ENCODE measurements around the gene NDUFS2. TPM values are rescaled to one million over a fixed set of nuclear protein-coding genes. Genes with fewer than 3 reads are reported as not detected.
A peak's percentile ranks its signal among the peaks of the same experiment; 100 is the strongest.

NDUFS2 gene
- total RNA-seq, 1 donor from 2014 or later, result 131 TPM

- Histone ChIP-seq H3K36me3 (ENCODE audit: control insufficient read depth, insufficient read depth, low read length) (peaks cover 24% of the 10 kb centered on the region), H3K4me3 (ENCODE audit: low read depth, low read length) (no peak overlapping the region), H3K27me3 (ENCODE audit: control insufficient read depth, insufficient read depth, low read length) (no peaks in the 10 kb centered on the region)
- FAIRE-seq, result no peak
- no peak for DNase-seq (ENCODE audit: low read depth)
- no peak for TF ChIP-seq CTCF (IDR thresholded peaks at IDR 0.05; ENCODE audit: insufficient read depth, low read length, severe bottlenecking)
Observed at GRCh38 chr1:161206411-161207140, 4.4 kb downstream of the NDUFS2 start.

- Histone ChIP-seq H3K36me3 (ENCODE audit: control insufficient read depth, insufficient read depth, low read length) (peaks cover 29% of the 10 kb centered on the region), H3K4me3 (ENCODE audit: low read depth, low read length) (no peak overlapping the region), H3K27me3 (ENCODE audit: control insufficient read depth, insufficient read depth, low read length) (no peaks in the 10 kb centered on the region)
- FAIRE-seq (no peak), DNase-seq (ENCODE audit: low read depth) (no peak)
- TF ChIP-seq CTCF (IDR thresholded peaks at IDR 0.05; ENCODE audit: insufficient read depth, low read length, severe bottlenecking), result no peak
Observed at GRCh38 chr1:161207173-161207572, 5.0 kb downstream of the NDUFS2 start.

GRCh38 chr1:161209790-161210409 lies 7.7 kb downstream of the NDUFS2 start:
- H3K36me3 ChIP-seq (ENCODE audit: control insufficient read depth, insufficient read depth, low read length), result peaks cover 36% of the 10 kb centered on the region
- H3K27me3 ChIP-seq (ENCODE audit: control insufficient read depth, insufficient read depth, low read length), result no peaks in the 10 kb centered on the region
- H3K4me3 ChIP-seq (ENCODE audit: low read depth, low read length), result no peak overlapping the region
- no peak for FAIRE-seq
- peak; percentile 92 for TF ChIP-seq CTCF (IDR thresholded peaks at IDR 0.05; ENCODE audit: insufficient read depth, low read length, severe bottlenecking)
- DNase-seq (ENCODE audit: low read depth), result peak; percentile 64

GRCh38 chr1:161214369-161214768 lies 12.2 kb downstream of the NDUFS2 start:
- DNase-seq (ENCODE audit: low read depth), result no peak
- no peaks in the 10 kb centered on the region for H3K27me3 ChIP-seq (ENCODE audit: control insufficient read depth, insufficient read depth, low read length)
- no peak for TF ChIP-seq CTCF (IDR thresholded peaks at IDR 0.05; ENCODE audit: insufficient read depth, low read length, severe bottlenecking)
- H3K36me3 ChIP-seq (ENCODE audit: control insufficient read depth, insufficient read depth, low read length), result peaks cover 23% of the 10 kb centered on the region
- no peak for FAIRE-seq
- H3K4me3 ChIP-seq (ENCODE audit: low read depth, low read length), result no peak overlapping the region

- no peak for TF ChIP-seq CTCF (IDR thresholded peaks at IDR 0.05; ENCODE audit: insufficient read depth, low read length, severe bottlenecking)
- DNase-seq (ENCODE audit: low read depth) (no peak), FAIRE-seq (no peak)
- no peaks in the 10 kb centered on the region for H3K27me3 ChIP-seq (ENCODE audit: control insufficient read depth, insufficient read depth, low read length)
- H3K4me3 ChIP-seq (ENCODE audit: low read depth, low read length), result no peak within 1 kb of the TSS
- peaks cover 20% of the 10 kb centered on the region for H3K36me3 ChIP-seq (ENCODE audit: control insufficient read depth, insufficient read depth, low read length)
Observed at GRCh38 chr1:161215076-161215475, 12.9 kb downstream of the NDUFS2 start, which contains the start of gene FCER1G. Gene FCER1G, plus strand, starts transcription at chr1:161215295. Its CDS starts 27 bp downstream, at chr1:161215322.

Data from bronchial epithelial cell (primary cell).